Mucosa of stomach (tissue), 1 donor: ENCODE measurements around the gene C16orf54.
"Not testable (repeated sequence)": the region's sequence is repeated elsewhere in the genome, so short reads cannot be mapped to it uniquely, and the experiment has no call there.

Experiments used
- H3K27me3 ChIP-seq: one replicate; pipeline ENCODE4 v1.7.0; 2013; ENCODE audit warnings: mild to moderate bottlenecking, low read length; ENCODE audit not compliant: control insufficient read depth, insufficient read depth
- H3K36me3 ChIP-seq: one replicate; pipeline ENCODE4 v1.7.0; 2013; ENCODE audit warnings: low read length; ENCODE audit not compliant: control insufficient read depth, insufficient read depth
- H3K4me1 ChIP-seq: one replicate; pipeline ENCODE4 v1.7.0; 2013; ENCODE audit warnings: mild to moderate bottlenecking, low read length; ENCODE audit not compliant: control insufficient read depth, insufficient read depth
- H3K4me3 ChIP-seq: one replicate; pipeline ENCODE4 v1.7.0; 2013; ENCODE audit warnings: low read length
- H3K9ac ChIP-seq: one replicate; pipeline ENCODE4 v1.7.0; 2013; ENCODE audit warnings: mild to moderate bottlenecking, low read length, moderate library complexity
- H3K9me3 ChIP-seq: one replicate; pipeline ENCODE4 v1.7.0; 2013; ENCODE audit warnings: mild to moderate bottlenecking, low read length, moderate library complexity; ENCODE audit not compliant: control insufficient read depth
- donor health status: Pancreatic carcinoma.

Gene C16orf54

DNA sequence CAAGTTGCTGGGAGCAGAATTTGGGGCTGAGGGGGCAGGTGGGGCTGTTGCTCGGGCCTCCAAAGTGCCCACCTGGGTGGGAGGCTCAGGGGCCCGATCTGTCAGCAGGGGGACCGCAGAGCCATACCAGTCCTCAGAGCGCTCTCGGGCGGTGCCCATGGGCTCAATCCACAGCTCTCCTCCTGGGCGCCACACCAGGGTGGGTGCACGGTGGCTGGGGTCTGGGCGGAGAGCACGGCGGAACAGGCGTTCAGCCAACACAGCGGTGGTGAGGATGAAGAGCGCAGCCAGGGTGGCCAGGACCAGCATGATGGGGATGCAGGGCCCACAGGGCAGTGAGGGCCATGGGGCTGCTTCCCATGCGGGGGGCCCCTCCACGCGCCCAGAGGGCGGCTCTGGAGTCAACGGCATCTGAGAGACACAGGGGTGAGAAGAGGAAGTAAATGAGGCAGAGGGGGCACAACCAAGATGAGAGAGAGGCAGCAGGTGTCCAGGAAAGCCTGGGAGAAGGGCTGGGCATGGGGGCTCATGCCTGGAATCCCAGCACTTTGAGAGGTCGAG lies 1.2 kb downstream of the C16orf54 start:
- Histone ChIP-seq H3K36me3 (no peaks in the 10 kb centered on the region), H3K4me1 (peaks cover 8% of the 10 kb centered on the region), H3K9ac (no peak overlapping the region)

DNA sequence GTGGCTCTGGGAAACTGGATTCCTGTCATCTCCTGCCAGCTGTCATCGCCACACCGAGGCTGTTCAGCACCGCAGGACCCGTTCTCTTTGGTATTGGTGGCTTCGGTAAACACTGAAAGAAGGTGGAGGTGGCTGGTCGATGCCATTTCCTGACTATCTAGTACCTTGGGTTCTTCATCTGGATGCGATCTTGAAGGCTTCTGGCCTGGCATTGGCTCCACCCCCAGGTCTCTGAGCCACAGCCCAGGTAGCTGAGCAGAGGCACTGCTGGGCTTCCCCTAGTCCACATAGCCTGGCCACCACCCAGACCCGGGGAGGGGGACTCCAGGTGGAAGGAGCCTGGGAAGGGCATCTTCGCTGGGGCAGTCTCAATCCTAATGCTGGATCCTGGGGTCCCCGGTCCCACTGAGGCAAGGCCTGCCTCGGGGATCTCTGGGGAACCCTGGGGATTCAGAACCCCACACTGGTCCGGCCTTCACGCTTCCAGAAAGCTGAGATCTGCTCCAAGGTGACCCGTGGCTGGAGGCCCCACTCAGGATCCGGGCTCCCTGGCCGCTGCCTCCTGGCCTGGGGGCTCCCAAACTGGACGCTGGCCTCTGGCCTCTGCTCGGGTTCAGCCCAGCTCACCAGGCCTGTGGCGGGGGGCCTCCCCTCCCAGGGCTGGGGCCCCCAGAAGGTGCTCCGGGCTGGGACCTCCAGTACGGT lies 1.8 kb downstream of the C16orf54 start:
- H3K9ac ChIP-seq: no peak overlapping the region
- no peaks in the 10 kb centered on the region for H3K36me3 ChIP-seq
- no peaks in the 10 kb centered on the region for H3K9me3 ChIP-seq
- peaks cover 8% of the 10 kb centered on the region for H3K4me1 ChIP-seq
- no peaks in the 10 kb centered on the region for H3K27me3 ChIP-seq
- H3K4me3 ChIP-seq: no peak overlapping the region

More for the DNA sequence above, 1.2 kb downstream of the C16orf54 start:
- Histone ChIP-seq H3K4me3 (no peak overlapping the region), H3K9me3 (no peaks in the 10 kb centered on the region), H3K27me3 (no peaks in the 10 kb centered on the region)

DNA sequence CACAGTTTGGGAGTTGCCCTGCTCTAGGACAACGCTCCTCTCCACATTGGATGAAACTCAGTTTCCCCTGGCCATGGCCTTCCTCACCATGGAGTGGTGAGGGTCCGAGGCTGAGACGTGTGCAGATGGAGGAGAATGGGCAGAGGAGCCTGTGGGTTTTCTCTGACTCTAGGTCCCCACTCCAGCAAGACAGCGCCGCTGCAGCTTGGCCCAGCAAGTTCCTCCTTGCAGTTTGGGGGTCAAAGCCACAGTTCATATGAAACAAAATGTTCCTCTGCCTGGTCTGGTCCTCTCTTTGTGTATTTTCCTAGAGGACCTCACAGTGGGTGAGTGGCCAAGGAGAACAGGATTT lies 2.3 kb downstream of the C16orf54 start:
- Histone ChIP-seq H3K4me1 (peaks cover 8% of the 10 kb centered on the region), H3K36me3 (no peaks in the 10 kb centered on the region), H3K9me3 (no peaks in the 10 kb centered on the region), H3K27me3 (no peaks in the 10 kb centered on the region), H3K9ac (no peak overlapping the region), H3K4me3 (no peak overlapping the region)

DNA sequence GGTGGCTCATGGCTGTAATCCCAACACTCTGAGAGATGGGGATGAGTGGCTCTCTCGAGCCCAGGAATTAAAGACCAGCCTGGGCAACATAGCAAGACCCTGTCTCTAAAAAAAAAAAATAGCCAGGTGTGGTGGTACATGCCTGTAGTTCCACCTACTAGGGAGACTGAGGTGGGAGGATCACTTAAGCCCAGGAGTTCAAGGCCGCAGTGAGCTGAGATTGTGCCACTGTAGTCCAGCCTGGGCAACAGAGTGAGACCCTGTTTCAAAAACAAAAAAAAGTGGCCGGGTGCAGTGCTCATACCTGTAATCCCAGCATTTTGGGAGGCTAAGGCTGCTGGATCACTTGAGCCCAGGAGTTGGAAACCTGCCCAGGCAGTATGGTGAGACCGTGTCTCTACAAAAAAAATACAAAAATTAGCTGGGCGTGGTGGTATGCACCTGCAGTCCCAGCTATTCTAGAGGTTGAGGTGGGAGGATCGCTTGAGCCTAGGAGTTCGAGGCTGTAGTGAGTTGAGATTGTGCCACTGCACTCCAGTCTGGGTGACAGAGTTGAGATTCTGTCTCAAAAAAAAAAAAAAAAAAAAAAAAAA lies 3.0 kb downstream of the C16orf54 start:
- Histone ChIP-seq H3K4me1 (peaks cover 4% of the 10 kb centered on the region), H3K27me3 (no peaks in the 10 kb centered on the region), H3K36me3 (no peaks in the 10 kb centered on the region), H3K9ac (no peak overlapping the region), H3K4me3 (no peak overlapping the region), H3K9me3 (no peaks in the 10 kb centered on the region)

DNA sequence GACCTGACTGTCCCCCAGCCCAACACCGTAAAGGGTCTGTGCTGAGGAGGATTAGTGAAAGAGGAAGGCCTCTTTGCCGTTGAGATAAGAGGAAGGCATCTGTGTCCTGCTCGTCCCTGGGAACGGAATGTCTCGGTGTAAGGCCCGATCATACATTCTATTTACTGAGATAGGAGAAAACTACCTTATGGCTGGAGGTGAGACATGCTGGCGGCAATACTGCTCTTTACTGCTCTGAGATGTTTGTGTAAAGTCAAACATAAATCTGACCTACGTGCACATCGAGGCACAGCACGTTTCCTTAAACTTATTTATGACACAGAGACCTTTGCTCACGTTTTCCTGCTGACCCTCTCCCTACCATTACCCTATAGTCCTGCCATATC lies 5.2 kb downstream of the C16orf54 start:
- H3K36me3 ChIP-seq, H3K27me3 ChIP-seq, H3K4me3 ChIP-seq, H3K9ac ChIP-seq, H3K4me1 ChIP-seq, H3K9me3 ChIP-seq: not testable (repeated sequence)

DNA sequence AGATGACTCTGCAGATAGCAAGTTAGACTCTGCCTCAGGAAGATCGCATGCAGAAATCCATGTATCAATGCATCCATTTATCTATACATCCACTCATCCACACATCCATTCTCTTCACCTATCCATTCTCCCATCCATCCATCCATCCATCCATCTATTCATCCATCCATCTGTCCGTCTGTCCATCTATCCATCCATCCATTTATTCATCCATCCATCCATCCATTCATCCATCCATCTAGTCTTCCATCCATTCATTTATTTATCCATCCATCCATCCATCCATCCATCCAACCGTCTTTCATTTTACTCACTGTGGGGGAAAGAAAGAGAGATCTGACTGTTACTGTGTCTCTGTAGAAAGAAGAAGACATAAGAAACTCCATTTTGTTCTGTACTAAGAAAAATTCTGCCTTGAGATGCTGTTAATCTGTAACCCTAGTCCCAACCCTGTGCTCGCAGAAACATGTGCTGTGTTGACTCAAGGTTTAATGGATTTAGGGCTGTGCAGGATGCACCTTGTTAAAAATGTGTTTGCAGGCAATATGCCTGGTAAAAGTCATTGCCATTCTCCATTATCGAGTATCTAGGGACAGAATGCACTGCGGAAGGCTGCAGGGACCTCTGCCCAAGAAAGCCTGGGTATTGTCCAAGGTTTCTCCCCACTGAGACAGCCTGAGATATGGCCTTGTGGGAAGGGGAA lies 5.7 kb downstream of the C16orf54 start:
- not testable (repeated sequence) for H3K9ac ChIP-seq, H3K9me3 ChIP-seq, H3K4me3 ChIP-seq, H3K36me3 ChIP-seq, H3K4me1 ChIP-seq, H3K27me3 ChIP-seq

DNA sequence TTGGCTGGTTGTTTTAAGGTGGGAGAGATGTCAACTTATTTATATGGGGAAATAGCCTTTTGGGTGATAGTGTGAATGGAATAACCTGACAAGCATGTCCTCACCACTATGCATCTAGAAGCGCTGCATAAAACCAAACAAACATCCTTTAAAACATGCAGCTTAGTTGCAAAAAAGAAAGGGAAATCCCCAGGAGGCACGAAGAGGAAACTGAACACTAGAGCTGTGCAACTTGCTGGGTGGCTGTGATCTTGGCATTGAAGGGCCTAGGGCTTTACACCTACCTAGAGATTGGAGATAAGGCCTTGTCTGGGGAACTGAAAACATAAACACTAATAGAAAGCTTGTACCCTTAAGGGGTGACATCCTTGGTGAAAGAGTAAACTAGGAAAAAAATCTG lies 7.3 kb downstream of the C16orf54 start:
- Histone ChIP-seq H3K9ac (no peak overlapping the region), H3K27me3 (no peaks in the 10 kb centered on the region), H3K4me3 (no peak overlapping the region), H3K9me3 (no peaks in the 10 kb centered on the region), H3K4me1 (no peaks in the 10 kb centered on the region), H3K36me3 (no peaks in the 10 kb centered on the region)

DNA sequence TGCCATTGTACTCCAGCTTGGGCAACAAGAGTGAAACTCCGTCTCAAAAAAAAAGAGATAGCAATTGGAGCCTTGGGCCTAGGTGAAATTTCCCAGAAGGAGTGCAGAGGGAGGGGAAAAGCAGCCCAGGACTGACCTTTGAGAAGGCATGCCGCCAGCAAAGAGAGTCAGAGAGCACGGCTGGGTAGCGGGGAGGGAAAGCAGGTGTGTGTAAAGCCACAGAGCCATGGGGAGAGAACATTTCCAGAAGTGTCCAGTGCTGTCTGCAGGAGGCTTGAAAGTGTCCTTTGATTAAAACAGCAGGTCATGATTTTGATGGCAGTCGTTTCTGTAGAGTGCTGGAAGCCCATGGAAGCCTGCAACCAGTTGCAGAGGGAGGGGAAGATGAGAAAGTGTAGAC lies 8.1 kb downstream of the C16orf54 start:
- no peak overlapping the region for H3K9ac ChIP-seq
- H3K9me3 ChIP-seq: no peaks in the 10 kb centered on the region
- no peaks in the 10 kb centered on the region for H3K4me1 ChIP-seq
- H3K36me3 ChIP-seq: no peaks in the 10 kb centered on the region
- H3K4me3 ChIP-seq: no peak overlapping the region
- no peaks in the 10 kb centered on the region for H3K27me3 ChIP-seq

DNA sequence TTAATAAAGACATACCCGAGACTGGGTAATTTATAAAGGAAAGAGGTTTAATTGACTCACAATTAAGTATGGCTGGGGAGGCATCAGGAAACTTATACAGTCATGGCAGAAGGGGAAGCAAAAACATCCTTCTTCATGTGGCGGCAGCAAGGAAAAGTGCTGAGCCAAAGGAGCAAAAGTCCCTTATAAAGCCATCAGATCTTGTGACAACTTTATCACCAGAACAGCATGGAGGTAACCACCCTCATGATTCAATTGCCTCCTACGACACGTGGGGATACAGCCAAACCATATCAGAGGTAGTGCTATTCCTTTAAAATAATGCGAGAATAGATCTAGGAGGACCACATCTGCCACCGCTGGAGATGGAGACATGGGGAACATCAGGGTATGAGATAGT lies 9.0 kb downstream of the C16orf54 start:
- no peak overlapping the region for H3K4me3 ChIP-seq
- no peaks in the 10 kb centered on the region for H3K4me1 ChIP-seq
- no peaks in the 10 kb centered on the region for H3K27me3 ChIP-seq
- no peak overlapping the region for H3K9ac ChIP-seq
- H3K36me3 ChIP-seq: no peaks in the 10 kb centered on the region
- no peaks in the 10 kb centered on the region for H3K9me3 ChIP-seq

DNA sequence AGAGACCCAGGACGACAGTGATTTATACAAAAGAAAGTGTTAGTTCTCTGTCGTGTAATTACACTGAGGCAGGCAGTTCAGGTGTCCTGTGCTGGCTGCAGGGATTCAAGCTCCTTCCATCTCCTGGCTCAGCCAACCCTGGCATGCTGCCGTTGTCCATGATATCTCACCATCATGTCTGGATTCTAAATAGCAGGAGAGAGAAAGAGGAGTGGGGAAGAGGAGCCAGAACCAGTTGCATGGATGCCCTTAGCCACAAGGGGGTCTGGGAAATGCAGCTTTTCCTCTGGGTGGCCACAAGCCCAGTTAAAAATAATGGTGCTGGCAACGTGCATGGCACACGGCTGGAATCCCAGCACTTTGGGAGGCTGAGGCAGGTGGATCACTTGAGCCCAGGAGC lies 9.7 kb downstream of the C16orf54 start:
- no peaks in the 10 kb centered on the region for H3K36me3 ChIP-seq
- no peak overlapping the region for H3K4me3 ChIP-seq
- no peaks in the 10 kb centered on the region for H3K4me1 ChIP-seq
- H3K9me3 ChIP-seq: no peaks in the 10 kb centered on the region
- no peaks in the 10 kb centered on the region for H3K27me3 ChIP-seq
- no peak overlapping the region for H3K9ac ChIP-seq

DNA sequence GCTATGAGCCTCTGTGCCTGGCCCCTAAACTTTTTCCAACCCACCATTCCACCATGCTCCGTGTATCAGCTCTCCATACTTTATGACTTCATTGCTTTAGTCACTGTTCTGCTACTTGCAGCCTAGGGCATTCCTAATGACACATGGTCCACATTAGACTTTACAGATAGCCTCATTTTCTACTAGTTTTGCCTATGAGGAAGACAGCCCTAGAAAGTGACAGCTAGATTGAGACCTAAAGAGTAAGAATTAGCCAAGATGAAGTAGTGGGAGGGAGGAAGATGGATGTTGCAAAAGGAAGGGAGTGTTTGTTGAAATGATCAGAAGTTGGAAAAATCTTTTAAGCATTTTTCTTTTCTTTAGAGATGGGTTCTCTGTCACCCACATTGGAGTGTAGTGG lies 11.0 kb downstream of the C16orf54 start:
- Histone ChIP-seq H3K9ac (no peak overlapping the region), H3K9me3 (no peaks in the 10 kb centered on the region), H3K4me1 (no peaks in the 10 kb centered on the region), H3K27me3 (no peaks in the 10 kb centered on the region), H3K4me3 (no peak overlapping the region), H3K36me3 (no peaks in the 10 kb centered on the region)

DNA sequence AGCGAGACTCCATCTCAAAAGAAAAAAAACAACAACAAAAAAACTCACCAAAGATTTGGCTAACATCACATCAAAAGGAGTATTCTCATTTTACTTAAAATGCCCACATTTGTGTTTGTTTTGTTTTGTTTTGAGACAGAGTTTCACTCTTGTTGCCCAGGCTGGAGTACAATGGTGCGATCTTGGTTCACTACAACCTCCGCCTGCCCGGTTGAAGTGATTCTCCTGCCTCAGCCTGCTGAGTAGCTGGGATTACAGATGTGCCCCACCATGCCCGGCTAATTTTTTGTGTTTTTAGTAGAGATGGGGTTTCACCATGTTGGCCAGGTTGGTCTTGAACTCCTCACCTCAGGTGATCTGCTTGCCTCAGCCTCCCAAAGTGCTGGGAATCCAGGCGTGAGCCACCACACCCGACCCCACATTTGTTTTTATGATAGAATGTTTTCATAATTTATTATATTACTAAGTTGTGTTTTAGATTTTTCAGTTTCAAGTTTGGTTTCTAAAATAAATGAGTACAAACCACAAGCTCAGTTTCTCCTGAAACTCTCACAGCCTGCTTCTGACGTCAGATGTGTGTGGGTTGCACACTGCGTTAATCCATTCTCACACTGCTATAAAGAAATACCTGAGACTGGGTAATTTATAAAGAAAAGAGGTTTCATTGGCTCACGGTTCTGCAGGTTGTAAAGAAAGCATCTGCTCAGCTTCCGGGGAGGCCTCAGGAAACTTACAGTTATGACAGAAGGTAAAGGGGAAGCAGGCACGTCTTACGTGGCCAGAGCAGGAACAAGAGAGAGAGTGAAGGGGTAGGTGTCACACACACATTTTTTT lies 13.8 kb downstream of the C16orf54 start:
- not testable (repeated sequence) for H3K36me3 ChIP-seq, H3K4me1 ChIP-seq, H3K9me3 ChIP-seq, H3K9ac ChIP-seq, H3K27me3 ChIP-seq, H3K4me3 ChIP-seq
